GM11168 (cell line): ENCODE measurements around the gene ZC3H15.
"Not testable (repeated sequence)": the region's sequence is repeated elsewhere in the genome, so short reads cannot be mapped to it uniquely, and the experiment has no call there.

Experiments
- in situ Hi-C: fragments of 300-500 bp; cut with MboI; formaldehyde crosslinking; loops from one replicate; pipeline ENCODE4 v1.12.0; 2022; ENCODE audit warnings: low sequenced_read_pairs; ENCODE audit not compliant: unreplicated experiment

Gene ZC3H15

DNA sequence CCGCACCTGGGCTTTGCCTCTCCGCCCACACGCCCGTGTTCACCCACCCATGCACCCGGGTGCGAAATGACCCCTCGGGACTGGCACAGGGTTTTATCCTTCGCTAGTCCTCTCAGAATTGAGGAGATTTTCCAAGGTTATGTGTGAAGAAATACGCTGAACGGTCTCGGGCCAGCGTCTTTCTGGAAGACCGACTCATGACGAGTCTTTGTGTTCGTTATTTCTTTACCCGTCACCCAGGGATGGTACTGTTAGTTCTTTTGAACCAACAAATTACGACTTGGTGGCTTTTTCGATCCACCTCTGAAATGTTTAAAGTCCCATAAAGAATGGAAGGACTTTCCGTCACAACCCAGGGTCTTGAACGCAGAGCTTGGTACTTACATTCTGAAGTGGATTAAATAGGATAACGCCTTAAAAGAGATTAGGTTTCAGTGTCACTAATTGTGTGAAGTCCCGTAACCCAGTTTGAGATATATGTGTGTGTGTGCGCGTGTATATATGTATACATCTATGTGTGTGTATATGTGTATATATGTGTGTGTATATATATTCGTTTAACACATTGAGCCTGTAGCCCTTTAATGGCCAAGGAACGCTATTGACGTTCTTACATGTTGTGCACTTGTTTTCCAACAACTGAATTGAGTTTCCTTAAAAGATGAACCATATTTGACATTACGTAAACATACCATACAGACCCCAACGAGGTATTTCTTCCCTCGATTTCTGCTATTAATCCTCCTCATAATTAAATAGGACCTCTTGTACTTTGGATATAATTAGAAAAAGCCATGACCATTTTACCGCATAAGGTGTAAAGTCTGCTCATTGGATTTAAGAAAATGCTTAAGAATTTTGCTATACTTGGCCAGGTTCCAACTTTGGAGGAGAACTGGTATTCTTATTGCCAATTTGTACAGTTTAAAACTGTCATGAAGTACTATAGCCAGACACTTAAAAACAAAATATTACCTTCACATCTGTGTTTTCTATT is 889 bp downstream of the ZC3H15 start:
- in situ Hi-C loops, result no loop called here

DNA sequence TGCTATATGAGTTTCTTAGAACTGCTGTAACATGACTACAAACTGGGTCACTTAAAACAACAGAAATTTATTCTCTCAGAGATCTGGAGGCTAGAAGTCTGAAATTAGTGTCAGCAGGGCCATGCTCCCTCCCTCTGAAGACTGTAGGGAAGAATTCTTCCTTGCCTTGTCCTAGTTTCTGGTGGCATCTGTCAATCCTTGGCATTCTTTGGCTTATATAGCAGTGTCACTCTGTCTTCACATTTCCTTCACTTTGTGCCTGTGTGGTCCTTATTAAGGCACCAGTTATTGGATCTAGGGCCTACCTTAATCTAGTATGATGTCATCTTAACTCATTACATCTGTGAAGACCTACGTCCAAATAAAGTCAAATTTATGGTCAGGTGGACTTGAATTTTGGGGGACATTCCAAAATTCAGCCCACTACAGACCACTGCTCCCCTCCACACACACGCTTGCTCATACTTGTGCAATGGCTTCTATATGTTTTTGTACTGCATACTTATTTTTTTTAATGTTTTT is 7.6 kb downstream of the ZC3H15 start:
- in situ Hi-C loops, result no loop called here

DNA sequence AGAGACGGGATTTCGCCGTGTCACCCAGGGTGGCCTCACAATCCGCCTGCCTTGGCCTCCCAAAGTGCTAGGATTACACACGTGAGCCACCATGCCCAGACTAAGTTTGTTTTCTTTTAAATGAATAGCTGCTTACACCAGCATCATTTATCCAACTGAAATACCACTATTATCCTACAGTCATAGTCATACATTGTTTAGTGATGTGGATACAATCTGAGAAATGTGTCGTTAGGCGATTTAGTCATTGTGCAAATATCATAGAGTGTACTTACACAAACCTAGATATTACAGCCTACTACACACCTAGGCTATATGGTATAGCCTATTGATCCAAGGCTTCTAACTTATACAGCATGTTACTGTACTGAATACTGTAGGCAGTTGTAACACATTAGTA is 10.3 kb downstream of the ZC3H15 start:
- in situ Hi-C loops, result no loop called here

DNA sequence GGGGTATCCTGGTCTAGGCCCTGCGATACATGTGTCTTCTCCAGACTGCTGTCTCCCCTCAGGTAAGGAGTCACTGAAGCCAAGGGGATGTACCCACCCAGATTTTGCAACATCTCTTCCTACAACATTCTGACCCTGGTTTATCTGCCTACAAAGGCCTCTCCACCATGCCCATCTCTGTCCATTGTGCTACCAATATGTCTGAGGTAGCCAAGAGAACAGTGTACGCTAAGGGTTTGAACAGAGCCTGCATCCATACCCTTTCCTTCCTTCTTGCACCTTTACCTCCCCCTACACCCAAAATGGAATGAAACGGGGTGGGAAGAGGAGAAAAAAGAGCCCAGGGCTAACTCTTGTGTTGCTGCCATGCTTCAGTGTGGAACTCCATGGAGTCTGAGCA is 11.9 kb downstream of the ZC3H15 start:
- in situ Hi-C loops, result no loop called here

DNA sequence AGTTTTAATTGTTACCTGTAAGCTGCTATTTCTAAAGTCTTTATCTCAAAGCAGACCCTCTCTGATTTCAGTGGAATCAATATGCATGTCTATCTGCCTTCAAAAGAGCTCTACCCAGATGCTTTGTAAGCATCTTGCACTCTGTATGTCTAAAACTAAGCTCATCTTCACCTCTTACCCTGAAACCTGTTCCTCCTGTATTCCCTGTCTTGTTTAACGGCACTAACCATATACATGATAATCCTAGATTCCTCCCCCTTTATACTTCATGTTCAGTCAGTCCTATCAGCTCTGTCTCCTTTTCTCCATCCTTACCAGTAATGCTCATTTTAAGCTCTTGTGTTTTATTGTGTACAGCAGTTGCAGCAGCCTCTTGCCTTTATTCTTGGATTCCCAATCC is 12.8 kb downstream of the ZC3H15 start:
- in situ Hi-C loops, result no loop called here

DNA sequence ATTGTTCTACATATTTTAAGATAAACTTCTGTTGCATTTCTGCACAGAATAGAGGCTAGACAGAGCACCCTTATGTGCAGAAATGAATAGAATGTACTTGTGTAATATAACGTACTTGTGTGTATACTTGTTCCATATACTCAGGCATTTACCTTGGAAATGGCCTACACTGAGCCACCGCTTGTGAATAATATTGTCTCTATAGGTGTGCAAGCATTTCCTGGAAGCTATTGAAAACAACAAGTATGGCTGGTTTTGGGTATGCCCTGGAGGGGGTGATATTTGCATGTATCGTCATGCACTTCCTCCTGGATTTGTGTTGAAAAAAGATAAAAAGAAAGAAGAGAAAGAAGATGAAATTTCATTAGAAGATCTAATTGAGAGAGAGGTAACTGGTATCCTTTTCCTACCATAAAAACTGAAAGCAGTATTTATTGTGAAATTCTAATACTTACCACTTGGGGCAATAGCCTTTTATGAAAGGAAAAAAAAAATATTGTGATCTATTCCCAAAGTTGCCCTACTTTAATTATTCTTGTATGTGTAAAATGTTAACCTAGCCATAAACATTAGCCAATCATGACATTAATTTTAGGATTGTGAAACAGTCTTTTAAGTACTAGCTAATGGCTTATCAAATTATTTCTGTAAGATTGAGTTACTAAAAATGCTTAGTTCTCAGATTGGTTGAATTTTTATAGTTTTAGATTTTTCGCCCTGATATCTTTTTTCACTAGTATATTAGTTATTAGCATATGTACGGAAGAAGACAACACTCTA is 18.0 kb downstream of the ZC3H15 start:
- in situ Hi-C loops, result no loop called here

DNA sequence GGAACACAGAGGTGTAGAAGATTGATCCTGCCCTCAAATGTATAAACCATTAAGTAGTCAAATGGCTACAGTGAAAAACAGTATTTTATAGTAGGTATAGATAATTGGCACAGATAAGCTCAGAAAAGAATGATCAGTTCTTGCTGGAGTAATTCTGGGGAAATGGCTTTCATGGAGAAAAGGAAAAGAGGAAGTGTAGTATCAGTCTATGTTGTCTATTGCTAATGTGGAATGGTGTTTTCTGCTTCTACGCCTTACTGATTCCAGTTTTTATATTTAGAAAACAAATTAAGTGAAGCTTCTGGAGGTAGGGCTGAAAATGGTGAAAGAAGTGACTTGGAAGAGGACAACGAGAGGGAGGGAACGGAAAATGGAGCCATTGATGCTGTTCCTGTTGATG is 22.2 kb downstream of the ZC3H15 start:
- in situ Hi-C loops, result loop anchor here (5.0 kb wide), 1 partner anchor 134 kb away; no protein-coding TSS in a partner anchor

DNA sequence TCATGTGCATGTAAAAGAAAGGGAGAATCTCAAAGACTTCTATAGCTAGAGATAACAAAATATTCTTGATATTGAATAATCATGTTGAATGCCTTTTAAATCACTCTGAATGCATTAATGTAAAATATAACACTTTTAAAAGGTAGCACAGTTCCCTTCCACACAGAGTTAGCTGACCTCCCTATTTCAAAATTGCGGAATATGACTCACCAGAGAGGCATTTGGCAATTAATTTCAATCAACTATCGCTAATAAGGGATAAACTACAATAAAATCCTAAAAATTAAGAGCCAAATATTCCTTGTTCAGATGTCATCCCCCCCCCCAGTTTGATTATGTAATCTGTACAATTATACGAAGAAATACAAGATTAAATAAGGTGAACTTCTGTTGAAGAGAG is 29.3 kb downstream of the ZC3H15 start:
- in situ Hi-C loops, result no loop called here

DNA sequence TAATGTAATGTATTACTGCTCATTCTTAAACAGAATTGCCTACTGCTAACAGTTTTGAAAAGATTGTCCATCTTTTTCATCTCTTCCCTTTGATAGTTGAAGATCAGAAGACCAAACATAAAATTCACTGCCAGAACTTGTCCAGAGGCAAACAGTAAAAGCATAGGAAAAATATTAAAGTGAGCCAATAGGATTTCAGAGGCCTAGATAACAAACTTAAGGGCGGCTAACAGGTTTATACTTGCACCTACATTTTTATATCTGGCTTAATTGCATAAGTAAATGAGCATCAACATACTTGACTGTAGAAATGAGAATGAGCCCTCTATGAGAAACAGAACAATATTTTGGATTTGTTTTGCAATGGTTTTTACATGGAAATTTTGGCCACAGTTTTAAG is 30.3 kb downstream of the ZC3H15 start:
- in situ Hi-C loops, result no loop called here

DNA sequence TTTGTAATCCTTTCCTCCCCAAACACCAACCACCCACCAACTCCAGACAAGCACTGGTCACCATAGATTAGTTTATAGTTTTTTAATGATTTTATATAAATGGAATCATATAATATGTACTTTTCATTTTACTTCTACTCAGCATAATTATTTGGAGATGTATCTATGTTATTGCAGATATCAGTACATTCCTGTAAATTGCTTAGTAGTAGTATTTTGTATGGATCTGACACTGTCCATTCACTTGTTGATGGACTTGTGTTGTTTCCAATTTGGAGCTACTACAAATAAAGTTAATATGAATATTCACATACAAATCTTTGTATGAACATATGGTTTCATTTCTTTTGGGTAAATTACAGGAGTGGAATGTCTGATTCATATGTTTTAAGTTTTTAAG is 31.0 kb downstream of the ZC3H15 start:
- in situ Hi-C loops, result no loop called here

DNA sequence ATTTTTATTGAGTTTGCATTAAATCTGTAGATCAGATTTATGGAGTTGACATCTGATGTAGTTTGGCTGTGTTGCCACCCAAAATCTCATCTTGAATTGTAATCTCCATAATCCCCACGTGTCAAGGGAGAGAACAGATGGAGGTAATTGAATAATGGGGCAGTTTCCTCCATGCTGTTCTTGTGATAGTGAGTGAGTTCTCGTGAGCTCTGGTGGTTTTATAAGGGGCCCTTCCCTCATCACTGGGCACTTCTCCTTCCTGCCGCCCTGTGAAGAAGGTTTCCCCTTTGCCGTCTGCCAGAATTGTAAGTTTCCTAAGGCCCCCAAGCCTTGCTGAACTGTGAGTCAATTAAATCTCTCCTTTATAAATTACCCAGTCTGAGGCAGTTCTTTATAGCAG is 32.2 kb downstream of the ZC3H15 start:
- in situ Hi-C loops, result no loop called here

DNA sequence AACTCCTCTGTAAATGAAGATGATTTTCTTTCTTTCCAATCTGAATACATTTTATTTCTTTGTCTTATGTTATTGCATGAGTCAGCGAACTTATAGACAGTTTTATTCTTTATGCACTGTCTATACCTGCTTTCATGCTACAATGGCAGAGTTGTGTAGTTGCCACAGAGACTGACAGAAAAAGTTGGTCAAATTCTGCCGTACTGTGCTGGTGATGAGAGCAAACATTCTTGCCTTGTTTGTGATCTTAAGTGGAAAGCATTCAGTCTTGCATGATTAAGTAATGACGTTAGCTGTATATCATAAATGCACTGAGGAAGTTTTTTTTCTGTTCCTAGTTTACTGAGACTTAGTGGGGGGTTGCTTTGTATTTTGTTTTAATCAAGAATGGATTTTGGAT is 32.9 kb downstream of the ZC3H15 start:
- in situ Hi-C loops, result no loop called here

DNA sequence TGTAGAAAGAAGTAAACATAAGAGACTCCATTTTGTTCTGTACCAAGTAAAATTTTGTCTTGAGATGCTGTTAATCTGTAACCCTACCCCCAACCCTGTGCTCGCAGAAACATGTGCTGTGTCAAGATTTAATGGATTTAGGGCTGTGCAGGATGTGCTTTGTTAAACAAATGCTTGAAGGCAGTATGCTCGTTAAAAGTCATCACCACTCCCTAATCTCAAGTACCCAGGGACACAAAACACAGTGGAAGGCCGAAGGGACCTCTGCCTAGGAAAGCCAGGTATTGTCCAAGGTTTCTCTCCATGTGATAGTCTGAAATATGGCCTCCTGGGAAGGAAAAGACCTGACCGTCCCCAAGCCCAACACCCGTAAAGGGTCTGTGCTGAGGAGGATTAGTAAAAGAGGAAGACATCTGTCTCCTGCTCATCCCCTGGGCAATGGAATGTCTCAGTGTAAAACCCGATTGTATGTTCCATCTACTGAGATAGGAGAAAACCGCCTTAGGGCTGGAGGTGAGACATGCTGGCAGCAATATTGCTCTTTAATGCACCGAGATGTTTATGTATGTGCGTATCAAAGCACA is 35.6 kb downstream of the ZC3H15 start:
- in situ Hi-C loops, result not testable (repeated sequence)

DNA sequence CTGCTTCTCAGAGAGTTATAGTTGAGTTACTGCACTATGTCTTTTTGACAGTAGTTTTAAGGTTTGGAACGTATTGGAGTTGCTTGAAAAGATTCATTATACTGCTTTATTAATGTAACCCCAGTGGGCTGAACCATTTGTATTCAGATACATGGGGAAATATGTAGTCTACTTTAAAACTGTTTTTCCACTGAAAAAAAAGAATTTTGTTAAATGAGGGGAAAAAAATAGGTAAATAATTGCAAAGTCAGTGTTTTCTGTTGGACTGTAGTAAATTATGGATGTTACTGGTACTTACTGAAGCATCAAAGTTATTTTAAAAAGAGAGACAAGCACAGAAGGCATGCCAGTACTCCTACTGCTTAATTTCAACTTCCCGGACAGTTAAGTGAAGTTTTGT is 36.4 kb downstream of the ZC3H15 start:
- in situ Hi-C loops, result no loop called here

DNA sequence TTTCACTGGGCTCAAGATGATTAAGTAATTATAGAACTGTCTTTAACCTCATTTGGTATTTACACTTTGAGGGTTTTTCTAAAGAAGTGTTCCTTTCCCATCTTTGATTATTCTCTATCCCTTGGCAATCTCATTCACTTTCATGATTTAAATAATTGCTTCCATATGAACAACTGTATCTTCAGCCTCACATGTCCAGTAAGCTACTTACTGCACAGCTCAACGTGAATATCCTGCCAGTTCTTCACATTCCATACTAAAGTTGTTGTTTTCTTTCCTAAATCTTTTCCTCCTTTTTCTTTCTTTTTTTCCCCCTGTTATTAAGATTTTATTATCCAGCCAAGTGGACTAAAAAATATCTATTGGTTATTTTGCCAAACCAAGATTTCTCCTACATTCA is 37.7 kb downstream of the ZC3H15 start:
- in situ Hi-C loops, result no loop called here

DNA sequence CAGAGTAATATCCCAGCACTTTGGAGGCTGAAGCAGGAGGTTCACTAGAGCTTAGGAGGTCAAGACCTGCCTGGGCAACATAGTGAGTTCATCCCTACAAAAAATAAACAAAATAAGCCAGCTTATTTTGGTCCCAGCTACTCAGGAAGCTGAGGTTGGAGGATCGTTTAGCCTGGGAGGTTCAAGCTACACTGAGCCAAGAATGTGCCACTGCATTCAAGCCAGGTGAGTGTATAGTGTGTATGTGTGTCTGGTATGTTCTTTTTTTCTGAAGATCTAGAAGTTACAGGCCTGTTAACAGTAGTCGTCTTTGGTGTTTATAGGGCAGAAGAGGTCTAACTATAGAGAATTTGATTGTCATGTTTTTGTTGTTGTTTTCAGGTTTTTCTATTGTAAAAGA is 40.2 kb downstream of the ZC3H15 start:
- in situ Hi-C loops, result no loop called here

DNA sequence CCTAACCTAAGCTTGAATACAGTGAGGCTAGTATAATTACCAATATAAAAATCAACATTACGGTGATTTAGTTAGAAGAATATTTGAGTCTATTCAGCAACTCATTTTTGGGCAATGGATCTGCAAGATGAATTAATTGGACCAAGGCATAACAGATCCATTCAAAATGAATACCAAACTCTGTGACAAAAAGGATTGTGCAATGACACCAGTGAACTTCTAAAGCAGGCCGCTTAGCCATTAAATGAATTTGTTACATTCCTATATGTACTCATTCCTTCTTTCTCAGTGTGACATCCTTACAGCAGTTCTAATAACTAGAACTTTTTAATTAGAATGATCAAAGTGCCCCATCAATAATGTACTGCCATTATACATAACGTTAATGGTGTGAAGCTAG is 44.3 kb downstream of the ZC3H15 start:
- in situ Hi-C loops, result no loop called here

DNA sequence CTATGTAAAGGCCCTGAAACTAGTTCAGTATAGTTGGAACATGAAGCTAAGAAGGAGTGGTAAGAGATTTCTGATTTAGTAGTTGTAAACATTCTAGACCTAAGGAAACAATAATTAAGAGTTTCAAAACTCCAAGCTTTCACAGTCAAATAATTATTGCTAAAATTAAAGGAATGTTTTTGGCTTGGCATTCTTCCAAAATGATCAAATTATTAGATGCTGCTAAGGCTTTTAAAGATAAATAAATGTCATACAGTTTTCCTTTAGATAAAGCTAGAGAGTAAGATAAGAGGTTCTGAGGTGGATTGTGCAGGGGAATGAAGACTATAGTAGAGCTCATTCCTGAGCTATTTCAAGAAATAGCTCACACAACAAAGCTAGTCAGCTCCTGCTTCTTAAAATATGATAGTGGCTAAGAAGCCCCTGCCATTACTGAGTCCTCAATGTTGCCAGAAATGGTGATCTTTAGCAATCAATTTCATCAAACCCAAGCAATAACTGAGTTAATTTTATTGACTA is 45.3 kb downstream of the ZC3H15 start:
- in situ Hi-C loops, result no loop called here

DNA sequence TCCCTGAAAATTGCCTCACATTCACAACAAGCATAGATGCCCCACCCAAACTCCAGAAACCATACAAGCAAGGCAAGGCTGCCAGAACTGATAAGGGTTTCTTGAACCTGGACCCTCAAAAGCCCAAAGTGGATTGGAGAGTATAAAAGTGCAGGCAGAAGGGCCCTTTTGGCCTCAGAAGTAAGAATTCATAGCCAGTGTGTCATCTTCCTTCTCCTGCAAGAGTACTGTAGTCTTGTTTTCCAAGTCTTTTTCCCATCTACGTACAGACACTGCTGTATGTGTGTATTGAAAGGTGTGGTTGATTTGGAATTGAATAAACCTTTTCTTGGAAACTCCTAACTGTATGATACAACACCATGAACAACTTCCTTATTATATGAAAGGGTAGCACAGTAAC is 46.8 kb downstream of the ZC3H15 start:
- in situ Hi-C loops, result no loop called here

DNA sequence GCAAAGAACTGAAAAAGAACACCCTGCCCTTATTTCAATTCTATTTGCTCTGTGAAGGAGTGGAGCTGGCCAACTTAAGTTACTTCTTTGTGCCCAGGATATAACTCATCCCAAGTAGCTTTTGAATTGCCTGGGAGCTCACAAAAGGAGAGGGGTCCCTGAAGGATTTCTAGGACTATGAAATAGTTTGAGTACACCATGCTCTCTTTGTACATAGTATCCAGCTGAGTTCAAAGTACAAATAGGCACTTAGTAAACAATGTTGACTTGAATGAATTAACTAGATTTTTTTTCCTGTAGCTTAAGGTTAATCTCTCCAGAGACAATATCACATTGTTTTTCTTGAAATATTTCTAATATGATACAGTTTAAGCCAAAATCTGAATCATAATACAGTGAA is 47.7 kb downstream of the ZC3H15 start:
- in situ Hi-C loops, result no loop called here

DNA sequence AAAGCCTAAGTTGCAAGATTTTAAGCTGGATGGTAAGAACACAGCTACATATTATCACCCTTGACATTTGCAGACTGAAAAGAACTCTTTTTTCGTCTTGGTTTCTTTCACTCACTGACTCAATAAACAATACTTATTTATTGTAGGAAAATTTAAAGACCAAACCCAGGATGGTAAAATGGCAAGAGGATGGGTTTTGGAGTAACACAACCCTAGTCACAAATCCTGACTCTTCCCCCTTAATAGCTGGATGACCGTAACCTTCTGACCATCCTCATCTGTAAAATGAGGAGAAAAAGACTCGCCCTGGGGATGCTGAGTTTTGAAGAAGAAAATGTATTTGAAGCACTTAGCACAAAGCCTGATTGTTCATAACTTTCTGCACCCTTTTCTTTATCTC is 48.3 kb downstream of the ZC3H15 start:
- in situ Hi-C loops, result no loop called here
